Ishikawa (cell line): ENCODE measurements around the gene MYLIP.

ENCODE experiments used
- CEBPB ChIP-seq: IDR thresholded peaks from 2 replicates; pipeline ENCODE4 v1.6.1; 2012
- CREB1 ChIP-seq: IDR thresholded peaks from 2 replicates; pipeline ENCODE4 v1.6.1; 2012; ENCODE audit warnings: low read depth
- EP300 ChIP-seq: IDR thresholded peaks from 2 replicates; pipeline ENCODE4 v1.6.1; 2012; ENCODE audit warnings: borderline replicate concordance
- MAX ChIP-seq: IDR thresholded peaks from 2 replicates; pipeline ENCODE4 v1.6.1; 2012
- NFIC ChIP-seq: IDR thresholded peaks from 2 replicates; pipeline ENCODE4 v1.6.1; 2012
- REST ChIP-seq: IDR thresholded peaks from 2 replicates; pipeline ENCODE4 v1.6.1; 2012; ENCODE audit warnings: low read depth, mild to moderate bottlenecking
- TAF1 ChIP-seq: IDR thresholded peaks from 2 replicates; pipeline ENCODE4 v1.6.1; 2012; ENCODE audit warnings: low read depth, mild to moderate bottlenecking
- TCF12 ChIP-seq: IDR thresholded peaks from 2 replicates; pipeline ENCODE4 v1.6.1; 2012; ENCODE audit warnings: low read depth
- TEAD4 ChIP-seq: IDR thresholded peaks from 2 replicates; pipeline ENCODE4 v1.6.1; 2012
- USF1 ChIP-seq: IDR thresholded peaks from 2 replicates; pipeline ENCODE4 v1.6.1; 2012
- YY1 ChIP-seq: IDR thresholded peaks from 2 replicates; pipeline ENCODE4 v1.6.1; 2012; ENCODE audit warnings: low read depth

GRCh38 chr6:16196984-16197546 lies 68.2 kb downstream of the MYLIP start:
- TF ChIP-seq MAX (no peak), REST (no peak), CREB1 (no peak), USF1 (no peak), YY1 (no peak), TAF1 (no peak), NFIC (no peak), TEAD4 (no peak), TCF12 (no peak), CEBPB (no peak), EP300 (no peak)
